Measurements from ENCODE around the gene SPOCK1. TPM values are rescaled to one million over a fixed set of nuclear protein-coding genes. Genes with fewer than 3 reads are reported as not detected.

SPOCK1 gene
- total and polyA plus RNA-seq, 2 of the 13 experiments (the other 11 are each of a cell fraction or from before 2014, with no cell fraction given), result 0.18 to 0.29 TPM

- no TSS peak for BruUV-seq (replicated peaks)
- H3K9ac ChIP-seq (ENCODE audit: insufficient read depth, low read depth, low read length), result no peak overlapping the region
- no peaks in the 10 kb centered on the region for H3K79me2 ChIP-seq (ENCODE audit: insufficient read depth, low read length)
- H3K4me3 ChIP-seq (replicated peaks in 1 of 3; ENCODE audit: insufficient read depth in 1 of 3, low read depth in 2 of 3, low read length in 3 of 3), result no peak overlapping the region
- no peak overlapping the region for H3K4me2 ChIP-seq (ENCODE audit: low read depth, low read length)
- 13% methylated on average over 3 of the region's 3 CpGs for WGBS (ENCODE audit: low lambda C conversion rate)
- in situ Hi-C loops (cut with HindIII; ENCODE audit: extremely low pct_ligation_motif_present, low pct_unique_long_range_greater_than_20kb) (no loop called here), intact Hi-C loops (cut with micrococcal nuclease; ENCODE audit: unreplicated experiment) (no loop called here)
- H3K4me1 ChIP-seq (ENCODE audit: insufficient read depth, low read length), result no peaks in the 10 kb centered on the region
- DNase-seq (ENCODE audit: low spot score) (no peak), ATAC-seq (no peak), FAIRE-seq (no peak)
- H3K9me3 ChIP-seq (ENCODE audit: low read length), result no peaks in the 10 kb centered on the region
- H4K20me1 ChIP-seq (ENCODE audit: insufficient read depth, low read length), result no peaks in the 10 kb centered on the region
- H3K36me3 ChIP-seq (replicated peaks in 1 of 2; ENCODE audit: control insufficient read depth in 1 of 2, insufficient read depth in 2 of 2, low read length in 2 of 2), result no peaks in the 10 kb centered on the region
- TF ChIP-seq HDAC2 (CRISPR knock-in tag; IDR thresholded peaks at IDR 0.05) (no peak), THRA (CRISPR knock-in tag; IDR thresholded peaks at IDR 0.05; ENCODE audit: borderline replicate concordance) (no peak), STAT5B (CRISPR knock-in tag; IDR thresholded peaks at IDR 0.05) (no peak), ISL2 (CRISPR knock-in tag; IDR thresholded peaks at IDR 0.05) (no peak), ZNF720 (CRISPR knock-in tag; IDR thresholded peaks at IDR 0.05) (no peak), ELF1 (CRISPR knock-in tag; IDR thresholded peaks at IDR 0.05) (no peak), ZNF790 (CRISPR knock-in tag; IDR thresholded peaks at IDR 0.05; ENCODE audit: borderline replicate concordance) (no peak)
- ChIA-PET CTCF (ENCODE audit: low intra/inter-chr PET ratio, low total read pairs) (no interaction called here), POLR2A (no interaction called here)
- no peak overlapping the region for H3K27ac ChIP-seq (ENCODE audit: extremely low read length, insufficient read depth, low read length)
- H3K27me3 ChIP-seq (ENCODE audit: control insufficient read depth in 1 of 2, insufficient read depth in 2 of 2, low read length in 2 of 2), result no peaks in the 10 kb centered on the region
- H2AFZ ChIP-seq (ENCODE audit: low read length), result no peak overlapping the region
Observed at GRCh38 chr5:137306903-137307302, 192.2 kb downstream of the SPOCK1 start.

- no peak overlapping the region for H3K9ac ChIP-seq (ENCODE audit: insufficient read depth, low read depth, low read length)
- ATAC-seq (no peak), DNase-seq (ENCODE audit: low spot score) (no peak), FAIRE-seq (no peak)
- no peak overlapping the region for H3K4me2 ChIP-seq (ENCODE audit: low read depth, low read length)
- H3K9me3 ChIP-seq (ENCODE audit: low read length), result no peaks in the 10 kb centered on the region
- no peak for TF ChIP-seq ARNT2 (CRISPR knock-in tag; IDR thresholded peaks at IDR 0.05; ENCODE audit: low read depth)
- TF ChIP-seq CREB1 (IDR thresholded peaks at IDR 0.05), result peak; percentile 33; the same call in 1 of the 2 replicates
- no peak for TF ChIP-seq CREB1 (CRISPR knock-in tag; IDR thresholded peaks at IDR 0.05)
- TF ChIP-seq ELF3 (CRISPR knock-in tag; IDR thresholded peaks at IDR 0.05), result no peak
- no peak overlapping the region for H3K27ac ChIP-seq (ENCODE audit: extremely low read length, insufficient read depth, low read length)
- CTCF ChIA-PET (ENCODE audit: low intra/inter-chr PET ratio, low total read pairs), result no interaction called here
- H3K36me3 ChIP-seq (replicated peaks in 1 of 2; ENCODE audit: control insufficient read depth in 1 of 2, insufficient read depth in 2 of 2, low read length in 2 of 2), result no peaks in the 10 kb centered on the region
- in situ Hi-C loops (cut with HindIII; ENCODE audit: extremely low pct_ligation_motif_present, low pct_unique_long_range_greater_than_20kb), result no loop called here
- no peaks in the 10 kb centered on the region for H4K20me1 ChIP-seq (ENCODE audit: insufficient read depth, low read length)
- H3K27me3 ChIP-seq (ENCODE audit: control insufficient read depth in 1 of 2, insufficient read depth in 2 of 2, low read length in 2 of 2), result no peaks in the 10 kb centered on the region
- H3K4me3 ChIP-seq (replicated peaks in 1 of 3; ENCODE audit: insufficient read depth in 1 of 3, low read depth in 2 of 3, low read length in 3 of 3), result no peak overlapping the region
- WGBS (ENCODE audit: low lambda C conversion rate), result 34% methylated on average over 8 of the region's 8 CpGs
- H3K79me2 ChIP-seq (ENCODE audit: insufficient read depth, low read length), result no peaks in the 10 kb centered on the region
- H3K4me1 ChIP-seq (ENCODE audit: insufficient read depth, low read length), result no peaks in the 10 kb centered on the region
- intact Hi-C loops (cut with micrococcal nuclease; ENCODE audit: unreplicated experiment), result no loop called here
- BruUV-seq (replicated peaks), result no TSS peak
- POLR2A ChIA-PET, result no interaction called here
- H2AFZ ChIP-seq (ENCODE audit: low read length), result no peak overlapping the region
Observed at GRCh38 chr5:137305971-137306602, 193.0 kb downstream of the SPOCK1 start.
